ENCODE measurements around the gene ULK4.

The ULK4 gene

DNA sequence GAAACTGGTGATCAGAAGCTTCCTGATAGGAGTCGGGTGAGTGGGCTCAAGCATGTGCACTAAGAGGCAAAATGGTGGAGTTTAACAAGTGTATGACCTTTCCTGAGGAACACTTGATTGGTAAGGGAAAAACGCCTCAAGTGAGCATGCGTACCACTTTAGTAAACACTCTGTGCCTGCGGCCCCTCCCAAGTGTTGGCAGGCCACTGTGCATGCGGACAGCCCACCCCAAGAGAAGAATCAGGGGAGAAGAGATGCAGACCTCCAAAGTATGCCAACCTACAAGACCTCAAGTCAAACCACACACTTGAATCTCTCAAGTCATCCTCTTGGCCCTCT lies 640.3 kb downstream of the ULK4 start:
- no peak overlapping the region for H3K27ac ChIP-seq
- H3K36me3 ChIP-seq (replicated peaks): no peaks in the 10 kb centered on the region
- DNase-seq: no peak
- H3K27me3 ChIP-seq (replicated peaks): no peaks in the 10 kb centered on the region
- TF ChIP-seq CTCF (IDR thresholded peaks at IDR 0.05; ENCODE audit: low read depth, low read length, missing control alignments): no peak
- no peak overlapping the region for H3K4me3 ChIP-seq (ENCODE audit: low read depth, low read length)
- in situ Hi-C loops (cut with HindIII; ENCODE audit: low pct_ligation_motif_present, low sequenced_read_pairs): no loop called here

GRCh38 chr3:41320953-41321641 lies 640.8 kb downstream of the ULK4 start:
- DNase-seq: no peak
- in situ Hi-C loops (cut with HindIII; ENCODE audit: low pct_ligation_motif_present, low sequenced_read_pairs): no loop called here
- no peaks in the 10 kb centered on the region for H3K36me3 ChIP-seq (replicated peaks)
- H3K27ac ChIP-seq: no peak overlapping the region
- no peak overlapping the region for H3K4me3 ChIP-seq (ENCODE audit: low read depth, low read length)
- TF ChIP-seq CTCF (IDR thresholded peaks at IDR 0.05; ENCODE audit: low read depth, low read length, missing control alignments): no peak
- no peaks in the 10 kb centered on the region for H3K27me3 ChIP-seq (replicated peaks)

DNA sequence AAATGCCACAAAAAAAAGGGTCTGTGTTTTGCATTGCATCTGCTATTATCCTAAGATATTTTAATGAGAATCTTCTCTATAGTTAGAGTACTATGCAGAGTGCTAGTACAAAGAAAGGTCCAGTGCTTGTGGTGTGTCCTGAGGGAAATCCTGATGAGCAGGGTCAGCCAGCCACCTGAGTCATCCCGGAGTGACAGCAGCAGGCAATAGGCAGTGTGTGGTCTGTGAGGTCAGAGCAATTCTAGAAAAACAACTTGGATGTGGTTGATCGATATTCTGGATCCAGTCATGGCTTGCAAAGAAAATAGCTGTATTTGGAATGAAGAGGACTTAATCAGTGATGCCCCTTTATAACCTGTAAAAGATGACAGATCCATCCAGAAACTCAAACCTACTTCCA lies 643.4 kb downstream of the ULK4 start:
- TF ChIP-seq CTCF (IDR thresholded peaks at IDR 0.05; ENCODE audit: low read depth, low read length, missing control alignments): no peak
- Histone ChIP-seq H3K27me3 (replicated peaks) (no peaks in the 10 kb centered on the region), H3K27ac (no peak overlapping the region), H3K36me3 (replicated peaks) (no peaks in the 10 kb centered on the region), H3K4me3 (ENCODE audit: low read depth, low read length) (no peak overlapping the region)
- in situ Hi-C loops (cut with HindIII; ENCODE audit: low pct_ligation_motif_present, low sequenced_read_pairs): no loop called here
- DNase-seq: peak; percentile 42

- H3K27me3 ChIP-seq (replicated peaks): no peaks in the 10 kb centered on the region
- in situ Hi-C loops (cut with HindIII; ENCODE audit: low pct_ligation_motif_present, low sequenced_read_pairs): no loop called here
- DNase-seq: peak; percentile 19
- TF ChIP-seq CTCF (IDR thresholded peaks at IDR 0.05; ENCODE audit: low read depth, low read length, missing control alignments): no peak
- H3K36me3 ChIP-seq (replicated peaks): no peaks in the 10 kb centered on the region
- no peak overlapping the region for H3K4me3 ChIP-seq (ENCODE audit: low read depth, low read length)
- no peak overlapping the region for H3K27ac ChIP-seq
Measured at GRCh38 chr3:41317718-41318117, 644.2 kb downstream of the ULK4 start.

DNA sequence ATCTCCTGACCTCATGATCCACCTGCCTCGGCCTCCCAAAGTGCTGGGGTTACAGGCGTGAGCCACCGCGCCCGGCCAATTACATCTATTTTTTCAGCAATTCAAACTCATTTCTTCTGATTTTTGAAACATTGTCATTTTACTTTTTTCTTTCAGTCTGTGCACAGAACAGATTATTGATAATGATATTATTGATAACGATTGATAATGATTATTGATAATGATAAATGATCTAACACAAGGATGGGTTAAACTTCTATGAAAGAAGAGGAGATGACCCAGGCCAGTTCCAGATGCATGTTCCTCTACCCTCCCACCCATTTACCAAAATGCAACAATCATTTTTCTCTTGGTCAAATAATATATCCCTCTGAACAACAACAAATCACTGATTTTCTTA lies 644.6 kb downstream of the ULK4 start:
- no peaks in the 10 kb centered on the region for H3K36me3 ChIP-seq (replicated peaks)
- DNase-seq: no peak
- no peak for TF ChIP-seq CTCF (IDR thresholded peaks at IDR 0.05; ENCODE audit: low read depth, low read length, missing control alignments)
- H3K4me3 ChIP-seq (ENCODE audit: low read depth, low read length): no peak overlapping the region
- in situ Hi-C loops (cut with HindIII; ENCODE audit: low pct_ligation_motif_present, low sequenced_read_pairs): no loop called here
- H3K27ac ChIP-seq: no peak overlapping the region
- no peaks in the 10 kb centered on the region for H3K27me3 ChIP-seq (replicated peaks)

DNA sequence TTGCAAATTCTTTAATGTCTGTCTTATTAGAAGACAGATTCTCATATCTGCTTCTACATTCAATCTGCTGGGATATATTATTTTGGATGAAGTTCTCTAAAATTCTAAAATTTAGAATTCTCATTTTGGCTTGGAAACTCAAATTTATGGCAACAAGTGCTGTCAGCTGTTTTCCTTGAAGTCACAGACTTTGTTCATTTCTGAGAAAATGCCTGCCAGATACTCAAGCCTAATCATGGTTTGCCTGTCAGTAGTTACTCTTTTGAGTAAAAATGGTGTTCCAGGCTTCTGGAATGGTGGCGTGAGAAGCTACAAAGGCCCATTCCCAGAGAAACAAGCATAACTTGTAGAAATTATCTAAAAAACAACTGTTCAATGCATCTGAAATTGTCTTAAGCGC lies 646.8 kb downstream of the ULK4 start:
- H3K36me3 ChIP-seq (replicated peaks): no peaks in the 10 kb centered on the region
- no peak for DNase-seq
- H3K4me3 ChIP-seq (ENCODE audit: low read depth, low read length): no peak overlapping the region
- no peaks in the 10 kb centered on the region for H3K27me3 ChIP-seq (replicated peaks)
- H3K27ac ChIP-seq: no peak overlapping the region
- TF ChIP-seq CTCF (IDR thresholded peaks at IDR 0.05; ENCODE audit: low read depth, low read length, missing control alignments): no peak
- in situ Hi-C loops (cut with HindIII; ENCODE audit: low pct_ligation_motif_present, low sequenced_read_pairs): no loop called here

Data from brain microvascular endothelial cell (primary cell).